ENCODE results near the gene MARK2. TPM values are rescaled to one million over a fixed set of nuclear protein-coding genes. Genes with fewer than 3 reads are reported as not detected.

MARK2 gene
- total RNA-seq, 2 donors from 2014 or later = 29.0 to 30.0 TPM

DNA sequence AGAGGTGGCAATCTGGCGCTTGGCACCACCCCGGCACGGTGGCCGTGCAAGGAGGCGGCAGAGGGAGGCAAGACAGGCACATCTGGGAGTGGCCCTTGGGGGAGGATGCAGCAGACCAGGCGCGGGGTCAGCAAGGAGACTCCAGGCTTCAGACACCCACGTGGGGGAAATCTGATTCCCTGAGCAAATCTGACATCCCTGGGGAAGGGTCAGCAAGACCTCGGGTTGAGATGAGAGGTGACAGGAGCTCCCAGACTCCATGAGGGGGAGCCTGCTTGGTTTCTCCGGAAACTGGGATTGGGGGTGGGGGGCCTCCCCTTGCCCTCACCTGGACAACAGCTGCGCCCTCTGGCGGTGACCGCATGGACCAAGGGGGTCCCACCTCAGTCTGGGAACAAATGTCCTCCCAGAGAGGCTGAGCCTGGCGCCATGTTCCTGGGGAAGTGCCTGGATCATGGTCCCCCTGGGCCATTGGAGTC, 82.1 kb downstream of the MARK2 start:
- no peak for ATAC-seq (replicated peaks in 1 of 2)
- Mint-ChIP-seq H3K36me3 (ENCODE audit: insufficient read depth in 2 of 2) (no peaks in the 10 kb centered on the region), H3K27ac (no peak overlapping the region), H3K4me1 (ENCODE audit: low read depth) (peaks cover 11% of the 10 kb centered on the region), H3K4me3 (no peak overlapping the region), H3K27me3 (ENCODE audit: low read depth) (peaks cover 13% of the 10 kb centered on the region), H3K9me3 (no peaks in the 10 kb centered on the region)
- DNase-seq = peak; percentile 41 to 46

DNA sequence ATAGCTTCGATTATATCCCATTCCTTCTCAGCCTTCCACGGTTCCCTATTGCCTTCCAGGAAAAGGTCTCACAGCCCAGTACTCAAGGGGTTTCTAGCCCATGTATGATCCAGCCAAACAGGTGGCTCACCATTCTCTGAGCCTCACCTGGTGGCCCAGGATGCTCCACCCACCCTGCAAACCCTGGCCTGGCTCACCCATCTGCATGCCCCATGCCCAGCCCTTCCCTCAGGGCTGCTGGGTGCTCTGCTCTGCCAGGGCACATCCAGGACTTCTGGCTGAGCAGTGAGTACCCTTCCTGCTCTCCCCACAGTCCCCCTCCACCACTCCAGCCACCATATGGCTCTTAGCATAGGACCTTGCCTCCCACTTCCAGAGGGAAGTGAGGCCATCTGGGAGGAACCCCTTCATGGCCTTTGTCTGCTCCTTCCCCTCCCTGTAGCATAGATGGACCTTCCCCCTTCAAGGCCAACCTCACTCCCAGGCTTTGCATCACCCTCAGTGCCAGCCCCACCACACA, 83.8 kb downstream of the MARK2 start:
- no peak for ATAC-seq (replicated peaks in 1 of 2)
- H3K27me3 Mint-ChIP-seq (ENCODE audit: low read depth) = peaks cover 13% of the 10 kb centered on the region
- no peaks in the 10 kb centered on the region for H3K9me3 Mint-ChIP-seq
- no peak for DNase-seq
- no peak overlapping the region for H3K4me3 Mint-ChIP-seq
- H3K36me3 Mint-ChIP-seq (ENCODE audit: insufficient read depth in 2 of 2) = no peaks in the 10 kb centered on the region
- peaks cover 8% of the 10 kb centered on the region for H3K4me1 Mint-ChIP-seq (ENCODE audit: low read depth)
- no peak overlapping the region for H3K27ac Mint-ChIP-seq

DNA sequence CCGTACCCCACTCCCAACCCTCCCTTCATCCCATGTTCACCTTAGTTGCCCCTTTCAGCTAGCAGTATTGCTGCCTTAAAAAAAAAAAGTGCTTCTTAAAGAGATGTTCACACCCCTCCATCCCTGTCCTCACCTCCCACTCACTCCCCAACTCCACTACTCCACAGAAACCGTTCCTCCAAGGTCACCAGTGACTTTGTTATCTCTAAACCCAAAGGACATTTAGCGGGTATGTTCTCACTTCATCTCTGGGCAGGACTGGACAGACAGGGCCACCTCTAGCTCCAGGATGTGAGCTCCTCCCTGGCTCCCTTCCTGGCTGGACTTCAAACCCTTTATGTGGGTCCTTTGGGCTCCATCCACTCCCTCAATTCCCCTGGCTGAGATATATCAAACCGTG, 84.4 kb downstream of the MARK2 start:
- H3K27me3 Mint-ChIP-seq (ENCODE audit: low read depth) = peaks cover 13% of the 10 kb centered on the region
- DNase-seq (no peak), ATAC-seq (replicated peaks in 1 of 2) (no peak)
- peaks cover 7% of the 10 kb centered on the region for H3K4me1 Mint-ChIP-seq (ENCODE audit: low read depth)
- H3K27ac Mint-ChIP-seq = no peak overlapping the region
- H3K36me3 Mint-ChIP-seq (ENCODE audit: insufficient read depth in 2 of 2) = no peaks in the 10 kb centered on the region
- H3K4me3 Mint-ChIP-seq = no peak overlapping the region
- no peaks in the 10 kb centered on the region for H3K9me3 Mint-ChIP-seq

DNA sequence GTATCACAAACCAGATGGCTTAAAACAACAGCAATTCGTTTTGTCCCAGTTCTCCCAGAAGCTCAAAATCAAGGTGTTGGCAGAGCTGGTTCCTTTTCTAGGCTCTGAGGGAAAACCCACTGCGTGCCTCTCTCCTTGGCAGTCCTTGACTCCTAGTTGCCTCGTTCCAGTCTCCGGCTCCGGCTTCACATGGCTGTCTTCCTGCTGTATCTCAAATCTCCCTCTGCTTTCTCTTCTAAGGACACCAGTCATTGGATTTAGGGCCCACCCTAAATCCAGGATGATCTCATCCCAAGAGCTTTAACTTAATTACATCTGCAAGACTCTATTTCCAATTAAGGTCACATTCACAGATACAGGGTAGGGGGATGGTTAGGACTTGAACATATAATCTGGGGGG, 90.7 kb downstream of the MARK2 start:
- H3K36me3 Mint-ChIP-seq (ENCODE audit: insufficient read depth in 2 of 2) = no peaks in the 10 kb centered on the region
- H3K4me1 Mint-ChIP-seq (ENCODE audit: low read depth) = no peaks in the 10 kb centered on the region
- ATAC-seq (replicated peaks in 1 of 2) (no peak), DNase-seq (no peak)
- H3K27me3 Mint-ChIP-seq (ENCODE audit: low read depth) = no peaks in the 10 kb centered on the region
- no peak overlapping the region for H3K4me3 Mint-ChIP-seq
- no peak overlapping the region for H3K27ac Mint-ChIP-seq
- H3K9me3 Mint-ChIP-seq = no peaks in the 10 kb centered on the region

DNA sequence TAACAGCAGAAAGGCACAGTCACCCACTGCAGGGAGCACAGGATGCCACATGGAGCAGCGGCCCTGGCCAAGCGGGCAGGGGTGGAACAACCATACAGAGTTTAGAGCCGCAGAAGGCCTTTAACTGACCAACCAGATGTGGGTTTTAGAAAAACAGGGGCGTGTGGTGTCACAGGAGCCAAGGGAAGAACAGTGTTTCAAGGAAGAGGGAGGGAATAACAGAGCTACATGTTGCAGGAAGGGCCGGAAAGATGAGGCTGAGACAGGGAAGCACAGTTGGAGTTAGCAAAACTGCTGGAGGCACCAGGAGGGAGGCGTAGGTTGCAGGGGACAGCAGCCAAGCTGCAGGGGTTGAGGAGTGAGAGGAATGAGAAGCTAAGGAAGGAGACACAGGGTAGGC, 92.1 kb downstream of the MARK2 start:
- no peaks in the 10 kb centered on the region for H3K4me1 Mint-ChIP-seq (ENCODE audit: low read depth)
- DNase-seq (no peak), ATAC-seq (replicated peaks in 1 of 2) (no peak)
- no peaks in the 10 kb centered on the region for H3K9me3 Mint-ChIP-seq
- H3K27me3 Mint-ChIP-seq (ENCODE audit: low read depth) = no peaks in the 10 kb centered on the region
- no peak overlapping the region for H3K4me3 Mint-ChIP-seq
- no peaks in the 10 kb centered on the region for H3K36me3 Mint-ChIP-seq (ENCODE audit: insufficient read depth in 2 of 2)
- H3K27ac Mint-ChIP-seq = no peak overlapping the region

DNA sequence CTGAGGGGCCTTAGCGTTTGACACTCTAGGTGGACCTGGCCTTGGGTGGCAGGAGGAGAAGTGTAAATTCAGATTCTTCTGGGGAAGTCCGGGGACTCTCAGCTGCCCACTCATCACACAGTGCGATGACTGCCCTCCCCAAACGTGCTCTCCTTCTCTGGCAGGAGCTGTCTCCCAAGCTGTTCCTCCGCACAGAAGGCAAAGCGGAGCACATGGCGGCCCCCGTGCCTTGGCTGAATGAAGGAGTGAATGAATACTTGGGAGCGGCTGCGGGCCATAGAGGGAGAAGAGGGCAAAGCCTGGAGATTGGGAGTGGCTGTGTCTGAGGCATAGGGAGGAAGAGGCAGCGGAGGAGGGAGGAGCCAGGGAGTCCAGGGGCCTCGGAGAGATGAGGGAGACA, 93.0 kb downstream of the MARK2 start:
- Mint-ChIP-seq H3K4me3 (no peak overlapping the region), H3K4me1 (ENCODE audit: low read depth) (no peaks in the 10 kb centered on the region), H3K27me3 (ENCODE audit: low read depth) (no peaks in the 10 kb centered on the region), H3K27ac (no peak overlapping the region), H3K9me3 (no peaks in the 10 kb centered on the region), H3K36me3 (ENCODE audit: insufficient read depth in 2 of 2) (no peaks in the 10 kb centered on the region)
- DNase-seq (no peak), ATAC-seq (replicated peaks in 1 of 2) (no peak)

DNA sequence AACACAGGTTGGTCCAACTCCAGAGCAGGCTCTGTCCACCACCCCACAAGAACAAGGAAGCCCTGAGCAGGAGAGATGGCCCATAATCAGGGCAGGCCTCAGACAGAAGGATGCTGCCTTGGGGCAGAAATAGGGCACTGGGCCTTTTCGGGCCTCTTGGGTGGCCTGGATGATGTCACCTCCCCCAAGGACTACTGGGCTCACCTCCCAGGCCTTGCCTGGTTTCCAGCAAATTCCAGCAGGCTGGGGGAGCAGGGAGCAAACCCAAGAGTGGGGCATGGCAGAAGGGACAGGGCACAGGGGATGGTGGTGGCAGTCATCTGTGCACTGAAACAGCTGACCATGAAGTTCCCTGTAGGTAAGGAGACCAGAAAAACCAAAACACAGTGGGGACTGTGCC, 94.5 kb downstream of the MARK2 start:
- Mint-ChIP-seq H3K4me3 (no peak overlapping the region), H3K4me1 (ENCODE audit: low read depth) (peaks cover 11% of the 10 kb centered on the region), H3K36me3 (ENCODE audit: insufficient read depth in 2 of 2) (no peaks in the 10 kb centered on the region), H3K9me3 (no peaks in the 10 kb centered on the region), H3K27ac (no peak overlapping the region), H3K27me3 (ENCODE audit: low read depth) (no peaks in the 10 kb centered on the region)
- no peak for ATAC-seq (replicated peaks in 1 of 2)
- DNase-seq = no peak

DNA sequence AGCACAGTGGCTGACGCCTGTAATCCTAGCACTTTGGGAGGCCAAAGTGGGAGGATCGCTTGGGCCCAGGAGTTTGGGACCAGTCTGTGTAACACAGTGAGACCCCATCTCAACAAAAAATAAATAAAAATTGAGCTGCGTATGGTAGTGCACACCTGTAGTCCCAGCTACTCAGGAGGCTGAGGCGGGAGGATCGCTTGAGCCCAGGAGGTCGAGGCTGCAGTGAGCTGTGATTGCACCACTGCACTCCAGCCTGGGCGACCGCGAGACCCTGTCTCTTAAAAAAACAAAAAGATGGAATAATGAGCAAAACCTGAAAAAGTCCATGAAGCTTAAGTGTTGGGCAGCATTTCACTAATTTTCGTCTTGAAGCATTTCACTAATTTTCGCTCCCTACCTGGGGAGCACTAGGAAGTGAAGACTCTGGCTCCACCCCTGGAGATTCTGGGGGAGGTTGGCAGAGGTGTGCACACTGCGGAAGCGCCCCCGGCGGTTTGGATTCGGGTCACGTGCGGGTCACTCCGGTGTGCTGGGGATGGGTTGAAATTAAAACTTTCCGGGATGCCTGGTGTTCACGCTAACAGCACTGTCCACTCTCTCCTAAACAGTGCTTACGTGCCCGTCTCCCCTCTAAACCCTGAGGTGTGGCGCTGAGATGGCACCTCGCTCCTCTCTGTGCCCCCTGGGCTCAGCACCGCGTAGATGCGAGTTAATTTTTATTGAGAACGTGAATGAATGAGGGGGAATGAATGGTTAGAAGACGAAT, 99.0 kb downstream of the MARK2 start:
- ATAC-seq (replicated peaks in 1 of 2) (peak; percentile 16 to 19), DNase-seq (peak in 1 of 2 donors; percentile 30)
- peaks cover 39% of the 10 kb centered on the region for H3K4me1 Mint-ChIP-seq (ENCODE audit: low read depth)
- no peaks in the 10 kb centered on the region for H3K9me3 Mint-ChIP-seq
- H3K36me3 Mint-ChIP-seq (ENCODE audit: insufficient read depth in 2 of 2) = no peaks in the 10 kb centered on the region
- H3K27me3 Mint-ChIP-seq (ENCODE audit: low read depth) = no peaks in the 10 kb centered on the region
- peak overlapping the region; percentile 94 to 98 for H3K4me3 Mint-ChIP-seq
- peak overlapping the region; percentile 81 for H3K27ac Mint-ChIP-seq

DNA sequence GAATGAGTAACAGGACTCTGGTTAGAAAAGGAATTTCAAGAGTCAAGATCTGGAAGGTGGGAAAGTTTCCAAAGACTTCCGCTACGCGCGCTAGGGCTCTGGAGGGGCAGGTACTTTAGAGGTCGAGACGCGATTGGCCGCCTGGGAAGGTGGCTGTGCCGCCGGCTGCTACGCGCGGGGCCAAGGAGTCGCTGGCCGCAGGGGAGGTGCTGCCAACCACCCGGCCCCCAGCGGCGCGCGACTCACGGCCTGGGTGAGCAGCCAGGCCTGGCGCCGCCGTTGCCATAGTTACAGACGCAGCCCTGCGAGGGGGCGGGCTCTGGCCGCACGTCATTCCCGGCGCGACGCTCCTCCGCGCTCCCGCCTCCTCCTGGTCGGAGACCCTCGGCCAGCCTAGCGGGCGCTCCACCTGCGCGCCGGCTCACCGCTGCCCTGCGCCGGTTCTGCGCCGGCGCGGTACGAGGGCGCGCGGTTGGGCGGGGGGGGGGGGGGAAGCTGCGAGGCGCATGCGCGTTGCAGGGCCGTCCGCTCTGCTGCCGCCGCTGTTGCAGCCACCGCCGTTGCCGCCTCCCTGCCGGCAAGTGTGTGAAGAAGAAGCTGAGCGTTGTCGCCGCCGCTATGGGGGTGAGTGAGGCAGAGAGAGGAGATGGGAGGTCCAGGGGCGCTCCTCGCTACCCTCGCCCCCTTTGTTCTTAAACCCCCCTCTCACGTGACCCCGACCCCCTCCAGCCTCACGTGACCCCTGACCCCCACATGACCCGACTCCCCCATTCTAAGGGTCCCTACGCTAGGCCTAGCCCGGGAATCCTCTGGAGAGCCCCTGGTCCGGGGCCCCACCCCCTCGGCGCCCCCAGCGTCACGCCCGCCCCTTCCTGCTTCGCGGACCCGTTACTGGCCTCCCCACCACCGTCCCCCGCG, 99.8 kb downstream of the MARK2 start, which contains the start of gene NAA40:
Gene NAA40, plus strand, starts transcription at position 524 of the 918 bp plus-strand sequence. Its CDS starts 95 bp downstream, at position 619.
- H3K4me3 Mint-ChIP-seq = peak within 1 kb of the TSS; percentile 94 to 98
- H3K4me1 Mint-ChIP-seq (ENCODE audit: low read depth) = peaks cover 39% of the 10 kb centered on the region
- ATAC-seq (replicated peaks in 1 of 2) (peak; percentile 95 to 96), DNase-seq (peak; percentile 96)
- H3K36me3 Mint-ChIP-seq (ENCODE audit: insufficient read depth in 2 of 2) = no peaks in the 10 kb centered on the region
- no peaks in the 10 kb centered on the region for H3K9me3 Mint-ChIP-seq
- no peaks in the 10 kb centered on the region for H3K27me3 Mint-ChIP-seq (ENCODE audit: low read depth)
- peak within 1 kb of the TSS; percentile 81 for H3K27ac Mint-ChIP-seq

DNA sequence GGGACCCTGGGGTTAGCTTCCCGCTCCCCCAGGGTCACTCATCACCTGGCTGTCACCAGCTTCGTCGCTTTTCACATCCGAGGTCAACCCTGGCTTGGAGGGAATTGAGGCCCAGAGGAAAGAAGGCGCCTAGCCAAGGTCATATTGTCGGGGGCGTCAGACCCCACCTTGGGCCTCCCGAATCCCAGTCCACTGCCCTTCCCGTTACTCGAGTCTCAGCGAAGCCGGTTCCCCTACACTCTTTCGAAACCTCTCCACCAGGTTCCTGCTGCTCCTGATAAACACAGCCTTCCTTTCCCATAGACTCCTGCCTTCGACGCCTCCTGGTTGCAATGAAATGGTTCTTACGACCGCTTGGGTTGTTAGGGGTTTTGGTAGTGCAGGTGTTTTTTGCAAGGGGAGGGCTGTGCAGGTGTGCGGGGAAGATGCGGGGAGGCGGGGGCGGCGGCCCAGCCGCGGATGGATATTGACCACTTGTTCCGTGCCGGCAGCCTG, 100.5 kb downstream of the MARK2 start:
- H3K9me3 Mint-ChIP-seq = no peaks in the 10 kb centered on the region
- peaks cover 43% of the 10 kb centered on the region for H3K4me1 Mint-ChIP-seq (ENCODE audit: low read depth)
- no peaks in the 10 kb centered on the region for H3K27me3 Mint-ChIP-seq (ENCODE audit: low read depth)
- ATAC-seq (replicated peaks in 1 of 2) (no peak), DNase-seq (no peak)
- peak overlapping the region; percentile 94 to 98 for H3K4me3 Mint-ChIP-seq
- peak overlapping the region; percentile 1 for H3K27ac Mint-ChIP-seq
- no peaks in the 10 kb centered on the region for H3K36me3 Mint-ChIP-seq (ENCODE audit: insufficient read depth in 2 of 2)

DNA sequence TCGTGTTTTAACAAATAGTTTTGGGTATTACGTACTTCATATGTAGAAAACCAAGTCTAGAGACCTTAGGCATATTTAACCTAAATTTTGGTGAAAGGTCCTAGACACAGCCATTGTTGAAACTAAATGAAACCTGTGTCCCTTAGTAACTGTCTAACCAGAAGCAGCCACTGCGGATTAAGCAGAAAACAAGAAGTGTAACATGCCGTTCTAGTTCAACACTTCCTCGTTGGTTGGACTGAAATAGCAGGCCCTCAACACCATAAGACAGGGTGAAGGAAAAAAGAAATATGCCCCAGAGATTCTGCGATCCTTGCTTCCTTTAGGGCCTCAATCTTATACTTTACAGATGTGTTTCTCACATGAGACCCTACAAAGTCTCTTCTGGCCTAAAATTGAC, 101.9 kb downstream of the MARK2 start:
- Mint-ChIP-seq H3K9me3 (no peaks in the 10 kb centered on the region), H3K27ac (peak overlapping the region; percentile 15), H3K4me3 (peak overlapping the region; percentile 94 to 98), H3K27me3 (ENCODE audit: low read depth) (no peaks in the 10 kb centered on the region), H3K36me3 (ENCODE audit: insufficient read depth in 2 of 2) (no peaks in the 10 kb centered on the region), H3K4me1 (ENCODE audit: low read depth) (peaks cover 43% of the 10 kb centered on the region)
- no peak for ATAC-seq (replicated peaks in 1 of 2)
- DNase-seq = no peak

DNA sequence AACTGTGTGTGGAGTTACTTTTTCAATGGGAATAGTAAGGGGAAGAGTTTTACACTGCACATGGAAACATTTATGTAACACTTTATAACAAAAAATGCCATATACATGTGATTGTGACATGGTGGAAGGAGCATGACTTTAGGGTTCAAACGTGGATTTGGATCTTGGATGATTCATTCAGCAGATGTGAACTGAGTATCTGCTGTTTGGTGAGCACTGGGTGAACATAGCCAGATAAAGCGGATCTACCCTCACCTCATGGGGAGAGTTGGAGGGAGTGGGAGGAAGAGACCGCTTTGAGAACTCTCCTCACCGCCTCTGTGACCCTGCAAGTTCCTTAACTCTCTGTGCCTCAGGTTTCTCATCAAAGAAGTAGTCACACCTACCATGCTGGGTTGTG, 103.0 kb downstream of the MARK2 start:
- Mint-ChIP-seq H3K27ac (no peak overlapping the region), H3K27me3 (ENCODE audit: low read depth) (no peaks in the 10 kb centered on the region), H3K4me1 (ENCODE audit: low read depth) (peaks cover 43% of the 10 kb centered on the region), H3K36me3 (ENCODE audit: insufficient read depth in 2 of 2) (no peaks in the 10 kb centered on the region), H3K4me3 (no peak overlapping the region), H3K9me3 (no peaks in the 10 kb centered on the region)
- no peak for ATAC-seq (replicated peaks in 1 of 2)
- DNase-seq = no peak

DNA sequence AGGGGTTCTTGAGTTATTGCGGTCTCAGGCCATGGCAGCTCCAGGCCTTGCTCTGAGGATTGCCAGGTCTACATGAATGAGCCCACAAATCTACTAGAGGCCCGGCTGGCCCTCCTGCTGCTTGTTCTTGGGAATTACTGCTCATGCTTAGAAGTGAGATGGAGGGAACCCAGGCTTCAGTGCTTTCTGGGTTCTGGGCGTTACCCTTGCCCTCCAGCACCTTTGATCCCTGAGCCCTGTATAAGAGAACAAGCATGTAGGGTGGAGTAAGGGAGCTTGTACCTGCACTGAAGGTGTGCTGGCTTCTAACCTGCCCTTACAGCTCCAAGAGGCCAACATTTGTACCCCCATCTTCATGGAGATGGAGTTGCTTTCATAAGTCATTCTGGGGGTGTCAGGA, 103.9 kb downstream of the MARK2 start:
- Mint-ChIP-seq H3K4me3 (no peak overlapping the region), H3K9me3 (no peaks in the 10 kb centered on the region), H3K27me3 (ENCODE audit: low read depth) (no peaks in the 10 kb centered on the region), H3K36me3 (ENCODE audit: insufficient read depth in 2 of 2) (no peaks in the 10 kb centered on the region), H3K4me1 (ENCODE audit: low read depth) (peaks cover 39% of the 10 kb centered on the region), H3K27ac (no peak overlapping the region)
- ATAC-seq (replicated peaks in 1 of 2) (no peak), DNase-seq (no peak)

Measured in activated T-cell treated with anti-CD3 and anti-CD28 coated beads, Interleukin-2, amount 50 U/mL, for 72 hours (primary cell).